GM19468 (cell line): Measurements from ENCODE around the gene EFL1.

Experiments
- ATAC-seq: cut with Tn5 transposase; IDR thresholded peaks from one replicate; pipeline ENCODE4 v1.9.1; 2021; ENCODE audit warnings: mild to moderate bottlenecking, moderate library complexity, moderate number of reproducible peaks; ENCODE audit not compliant: unreplicated experiment; ENCODE audit errors: extremely low read depth

The EFL1 gene

GRCh38 chr15:82095803-82096202 is 166.7 kb downstream of the EFL1 start:
- ATAC-seq = no peak

GRCh38 chr15:82093774-82094211 is 168.7 kb downstream of the EFL1 start:
- ATAC-seq = no peak

GRCh38 chr15:82093325-82093724 is 169.2 kb downstream of the EFL1 start:
- ATAC-seq = no peak

GRCh38 chr15:82091636-82092140 is 170.8 kb downstream of the EFL1 start:
- ATAC-seq = no peak

- no peak for ATAC-seq
These were observed 176.1 kb downstream of the EFL1 start for GRCh38 chr15:82086243-82086995.

GRCh38 chr15:82081914-82082762 is 180.4 kb downstream of the EFL1 start:
- ATAC-seq = no peak

- ATAC-seq = no peak
These were observed 181.8 kb downstream of the EFL1 start for GRCh38 chr15:82080774-82081173.
